Ishikawa (cell line): Measurements from ENCODE around the gene WDR82.

Experiments used
- CEBPB ChIP-seq: IDR thresholded peaks from 2 replicates; pipeline ENCODE4 v1.6.1; 2012
- RAD21 ChIP-seq: IDR thresholded peaks from 2 replicates; pipeline ENCODE4 v1.6.1; 2012; ENCODE audit warnings: low read depth
- YY1 ChIP-seq: IDR thresholded peaks from 2 replicates; pipeline ENCODE4 v1.6.1; 2012; ENCODE audit warnings: low read depth
- TF ChIP-seq, protein P1 (sequence below): IDR thresholded peaks from 2 replicates; pipeline ENCODE4 v1.6.1; 2012; ENCODE audit warnings: low read depth, mild to moderate bottlenecking
- TF ChIP-seq, protein P2 (sequence below): IDR thresholded peaks from 2 replicates; pipeline ENCODE4 v1.6.1; 2012

- TF ChIP-seq CEBPB (no peak), RAD21 (no peak), YY1 (no peak)
- TF ChIP-seq, protein P1, sequence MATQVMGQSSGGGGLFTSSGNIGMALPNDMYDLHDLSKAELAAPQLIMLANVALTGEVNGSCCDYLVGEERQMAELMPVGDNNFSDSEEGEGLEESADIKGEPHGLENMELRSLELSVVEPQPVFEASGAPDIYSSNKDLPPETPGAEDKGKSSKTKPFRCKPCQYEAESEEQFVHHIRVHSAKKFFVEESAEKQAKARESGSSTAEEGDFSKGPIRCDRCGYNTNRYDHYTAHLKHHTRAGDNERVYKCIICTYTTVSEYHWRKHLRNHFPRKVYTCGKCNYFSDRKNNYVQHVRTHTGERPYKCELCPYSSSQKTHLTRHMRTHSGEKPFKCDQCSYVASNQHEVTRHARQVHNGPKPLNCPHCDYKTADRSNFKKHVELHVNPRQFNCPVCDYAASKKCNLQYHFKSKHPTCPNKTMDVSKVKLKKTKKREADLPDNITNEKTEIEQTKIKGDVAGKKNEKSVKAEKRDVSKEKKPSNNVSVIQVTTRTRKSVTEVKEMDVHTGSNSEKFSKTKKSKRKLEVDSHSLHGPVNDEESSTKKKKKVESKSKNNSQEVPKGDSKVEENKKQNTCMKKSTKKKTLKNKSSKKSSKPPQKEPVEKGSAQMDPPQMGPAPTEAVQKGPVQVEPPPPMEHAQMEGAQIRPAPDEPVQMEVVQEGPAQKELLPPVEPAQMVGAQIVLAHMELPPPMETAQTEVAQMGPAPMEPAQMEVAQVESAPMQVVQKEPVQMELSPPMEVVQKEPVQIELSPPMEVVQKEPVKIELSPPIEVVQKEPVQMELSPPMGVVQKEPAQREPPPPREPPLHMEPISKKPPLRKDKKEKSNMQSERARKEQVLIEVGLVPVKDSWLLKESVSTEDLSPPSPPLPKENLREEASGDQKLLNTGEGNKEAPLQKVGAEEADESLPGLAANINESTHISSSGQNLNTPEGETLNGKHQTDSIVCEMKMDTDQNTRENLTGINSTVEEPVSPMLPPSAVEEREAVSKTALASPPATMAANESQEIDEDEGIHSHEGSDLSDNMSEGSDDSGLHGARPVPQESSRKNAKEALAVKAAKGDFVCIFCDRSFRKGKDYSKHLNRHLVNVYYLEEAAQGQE, result no peak
- TF ChIP-seq, protein P2, sequence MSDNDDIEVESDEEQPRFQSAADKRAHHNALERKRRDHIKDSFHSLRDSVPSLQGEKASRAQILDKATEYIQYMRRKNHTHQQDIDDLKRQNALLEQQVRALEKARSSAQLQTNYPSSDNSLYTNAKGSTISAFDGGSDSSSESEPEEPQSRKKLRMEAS, result no peak
These were observed 19.4 kb downstream of the WDR82 start for GRCh38 chr3:52259035-52259434.
